GM21528 (cell line): ENCODE data around the gene SIM2.

Experiments
- ATAC-seq: cut with Tn5 transposase; IDR thresholded peaks from one replicate; pipeline ENCODE4 v1.9.1; 2021; ENCODE audit warnings: mild to moderate bottlenecking, moderate library complexity; ENCODE audit not compliant: unreplicated experiment, low FRiP score

The SIM2 gene

DNA sequence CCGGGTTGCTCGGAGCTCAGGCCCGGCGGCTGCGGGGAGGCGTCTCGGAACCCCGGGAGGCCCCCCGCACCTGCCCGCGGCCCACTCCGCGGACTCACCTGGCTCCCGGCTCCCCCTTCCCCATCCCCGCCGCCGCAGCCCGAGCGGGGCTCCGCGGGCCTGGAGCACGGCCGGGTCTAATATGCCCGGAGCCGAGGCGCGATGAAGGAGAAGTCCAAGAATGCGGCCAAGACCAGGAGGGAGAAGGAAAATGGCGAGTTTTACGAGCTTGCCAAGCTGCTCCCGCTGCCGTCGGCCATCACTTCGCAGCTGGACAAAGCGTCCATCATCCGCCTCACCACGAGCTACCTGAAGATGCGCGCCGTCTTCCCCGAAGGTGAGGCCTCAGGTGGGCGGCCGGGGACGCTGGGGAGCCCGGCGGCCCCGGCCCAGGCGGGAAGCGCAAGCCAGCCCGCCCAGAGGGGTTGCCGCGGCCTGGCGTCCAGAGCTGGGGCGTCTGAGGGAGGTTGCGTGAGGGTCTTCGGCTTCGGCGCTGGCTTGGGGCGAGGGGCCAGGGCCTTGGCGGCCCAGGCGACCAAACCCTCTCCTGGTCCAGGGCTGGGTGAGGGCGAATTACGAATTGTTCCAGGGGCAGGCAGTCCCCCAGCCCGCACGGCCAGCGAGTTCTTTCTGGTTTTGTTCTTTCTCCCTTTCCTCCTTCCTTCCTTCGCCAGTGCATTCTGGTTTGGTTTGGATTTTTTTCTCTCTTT is 805 bp downstream of the SIM2 start:
- ATAC-seq: no peak

GRCh38 chr21:36700295-36700970 is 1.5 kb downstream of the SIM2 start:
- no peak for ATAC-seq

GRCh38 chr21:36700971-36701755 is 2.2 kb downstream of the SIM2 start:
- no peak for ATAC-seq

DNA sequence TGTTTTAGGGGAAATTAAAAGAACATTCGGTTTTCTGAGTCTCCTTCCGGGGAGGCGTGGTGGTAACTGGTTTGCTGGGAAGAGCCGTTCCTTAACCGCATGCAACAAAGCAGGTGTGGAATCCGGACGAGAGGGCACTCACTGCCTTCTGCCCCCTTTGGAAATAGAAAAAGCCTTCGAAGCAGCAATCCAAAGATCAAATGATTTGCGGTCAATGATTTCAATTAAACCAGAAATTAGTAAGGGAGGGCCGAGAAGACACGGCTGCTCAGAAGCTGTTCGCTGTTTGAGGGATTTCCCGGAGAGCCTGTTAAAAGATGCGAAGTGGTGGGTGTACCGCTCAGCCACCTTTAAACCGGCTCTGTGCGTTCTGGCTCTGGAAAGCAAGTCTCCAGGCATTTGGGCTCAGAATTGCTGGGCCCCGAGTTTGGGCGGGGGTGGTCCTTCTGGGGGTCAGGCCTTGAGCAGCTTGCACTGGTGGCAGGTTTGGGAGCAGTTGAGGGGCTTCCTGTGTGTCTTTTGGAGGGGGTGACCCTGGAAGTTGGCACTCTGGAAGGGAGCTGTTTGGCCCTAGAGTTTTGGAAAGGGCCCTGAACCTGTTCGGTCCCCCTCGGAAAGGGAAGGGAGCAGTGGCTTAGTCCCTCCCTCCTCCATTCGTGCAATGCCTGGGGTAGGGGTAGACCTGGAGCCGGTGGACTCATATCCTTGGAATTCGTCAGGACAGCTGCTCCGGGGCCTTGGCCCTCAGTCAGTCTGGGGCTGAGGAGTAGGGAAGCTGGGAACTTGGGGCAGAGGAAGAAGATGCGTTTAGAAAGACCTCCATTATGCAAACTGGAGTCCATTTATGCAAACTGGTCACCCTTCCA is 3.1 kb downstream of the SIM2 start:
- ATAC-seq: no peak

DNA sequence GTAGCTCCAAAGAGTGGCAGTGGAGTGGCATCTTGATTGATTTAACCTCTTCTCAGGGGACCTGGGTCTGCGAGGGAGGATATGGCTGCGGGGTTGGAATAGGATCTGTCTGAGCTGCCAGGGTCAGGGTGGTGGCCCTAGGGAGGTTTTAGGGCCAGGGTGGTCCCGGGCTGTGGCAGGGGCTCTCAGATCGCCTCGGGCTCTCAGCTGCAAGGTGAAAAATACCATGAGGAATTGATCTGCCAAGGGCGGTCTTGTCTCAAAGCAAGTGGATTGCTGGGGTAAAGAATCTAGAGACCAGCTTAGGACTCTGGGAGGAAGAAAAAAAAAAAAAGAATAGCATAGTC is 3.7 kb downstream of the SIM2 start:
- ATAC-seq: no peak

DNA sequence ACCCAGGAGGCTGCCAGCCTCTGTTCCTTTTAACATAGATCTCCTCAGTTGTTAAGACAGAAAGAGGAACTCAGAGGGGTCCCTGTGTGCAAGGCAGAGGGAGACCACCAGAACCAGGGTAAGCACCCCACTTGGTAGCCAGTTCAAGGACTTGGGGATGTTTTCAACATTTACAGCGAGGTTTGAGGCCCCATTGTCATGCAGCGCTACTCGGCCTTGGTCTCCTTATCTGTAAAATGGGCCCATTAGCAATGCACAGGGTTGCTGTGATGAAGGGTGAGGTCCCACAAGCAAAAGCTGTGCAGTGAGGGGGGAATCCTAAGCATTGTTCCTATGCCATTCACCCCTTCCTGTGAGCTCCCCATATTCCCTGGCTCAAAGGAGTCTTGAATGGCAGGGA is 4.2 kb downstream of the SIM2 start:
- ATAC-seq: no peak

GRCh38 chr21:36703626-36704280 is 4.8 kb downstream of the SIM2 start:
- no peak for ATAC-seq

DNA sequence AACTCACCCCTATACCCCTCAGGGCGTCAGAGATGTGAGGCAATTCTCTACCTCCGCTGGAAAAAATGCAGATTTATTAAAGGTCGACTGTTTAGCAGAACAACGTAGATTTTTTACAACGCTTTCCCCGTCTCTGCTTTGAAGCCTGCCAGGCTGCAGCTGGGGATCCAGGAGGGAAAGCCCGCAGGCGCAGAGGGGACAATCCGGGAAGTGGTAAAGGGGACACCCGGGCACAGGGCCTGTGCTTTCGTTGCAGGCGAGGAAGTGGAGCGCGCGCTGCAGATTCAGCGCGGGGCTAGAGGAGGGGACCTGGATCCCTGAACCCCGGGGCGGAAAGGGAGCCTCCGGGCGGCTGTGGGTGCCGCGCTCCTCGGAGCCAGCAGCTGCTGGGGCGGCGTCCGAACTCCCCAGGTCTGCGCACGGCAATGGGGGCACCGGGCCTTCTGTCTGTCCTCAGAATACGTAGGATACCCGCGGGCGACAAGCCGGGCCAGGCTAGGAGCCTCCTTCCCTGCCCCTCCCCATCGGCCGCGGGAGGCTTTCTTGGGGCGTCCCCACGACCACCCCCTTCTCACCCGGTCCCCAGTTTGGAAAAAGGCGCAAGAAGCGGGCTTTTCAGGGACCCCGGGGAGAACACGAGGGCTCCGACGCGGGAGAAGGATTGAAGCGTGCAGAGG is 5.5 kb downstream of the SIM2 start:
- no peak for ATAC-seq

DNA sequence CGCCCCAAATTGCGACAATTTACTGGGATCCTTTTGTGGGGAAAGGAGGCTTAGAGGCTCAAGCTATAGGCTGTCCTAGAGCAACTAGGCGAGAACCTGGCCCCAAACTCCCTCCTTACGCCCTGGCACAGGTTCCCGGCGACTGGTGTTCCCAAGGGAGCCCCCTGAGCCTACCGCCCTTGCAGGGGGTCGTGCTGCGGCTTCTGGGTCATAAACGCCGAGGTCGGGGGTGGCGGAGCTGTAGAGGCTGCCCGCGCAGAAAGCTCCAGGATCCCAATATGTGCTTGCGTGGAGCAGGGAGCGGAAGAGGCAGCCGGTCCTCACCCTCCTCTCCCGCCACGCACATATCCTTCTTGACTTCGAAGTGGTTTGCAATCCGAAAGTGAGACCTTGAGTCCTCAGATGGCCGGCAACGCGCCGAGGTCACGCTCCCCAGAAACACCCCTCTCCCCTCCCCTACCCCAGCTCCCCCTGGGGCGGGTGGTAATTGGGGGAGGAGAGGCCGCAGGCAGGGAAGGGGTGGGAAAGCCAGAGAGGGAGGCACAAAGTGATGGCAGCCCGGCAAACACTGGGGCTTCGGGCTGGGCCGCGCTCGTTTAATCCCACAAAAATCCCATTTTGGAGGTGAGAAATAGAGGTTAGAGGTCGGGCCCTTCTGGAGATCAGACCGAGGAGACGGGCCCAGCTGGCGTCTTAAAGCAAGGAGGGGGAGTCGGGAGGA is 6.2 kb downstream of the SIM2 start:
- ATAC-seq: no peak

DNA sequence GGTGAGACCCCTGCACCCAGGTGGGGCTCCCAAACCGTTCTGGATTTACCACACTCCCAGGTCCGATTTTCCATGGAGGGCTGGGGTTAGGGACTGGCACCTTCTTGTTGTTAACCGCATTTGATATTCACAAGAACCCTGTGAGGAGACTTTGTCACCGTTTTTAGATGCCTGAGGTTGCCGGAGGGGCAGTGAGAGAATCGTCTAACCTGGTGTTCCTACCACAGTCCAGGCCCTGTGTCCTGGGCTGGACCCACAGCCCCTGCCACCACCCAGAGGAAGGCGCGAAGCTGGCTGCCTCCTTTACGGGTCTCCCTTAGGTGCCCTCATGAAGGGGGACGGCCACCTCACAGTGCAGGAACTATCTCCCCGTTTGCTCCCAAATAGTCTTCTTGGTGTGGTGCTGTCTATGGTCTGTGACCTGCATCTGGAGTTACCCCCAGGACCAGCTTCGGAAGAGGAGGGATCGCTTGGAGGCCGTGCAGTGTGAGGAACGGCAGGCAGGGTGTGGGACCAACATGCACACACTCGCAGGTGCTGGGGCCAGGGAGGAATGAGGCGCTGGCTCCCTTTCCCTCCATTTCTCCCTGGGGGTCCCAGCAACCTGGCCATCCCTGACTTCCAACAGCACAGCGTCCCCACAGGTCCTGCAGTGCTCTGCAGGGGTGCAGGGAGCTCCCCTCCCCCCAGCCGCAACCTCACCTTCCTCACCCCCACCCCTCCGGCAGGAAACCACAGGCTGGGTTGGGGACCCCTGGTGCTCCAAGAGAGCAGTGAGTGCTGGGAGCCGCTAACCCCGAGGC is 7.0 kb downstream of the SIM2 start:
- no peak for ATAC-seq

DNA sequence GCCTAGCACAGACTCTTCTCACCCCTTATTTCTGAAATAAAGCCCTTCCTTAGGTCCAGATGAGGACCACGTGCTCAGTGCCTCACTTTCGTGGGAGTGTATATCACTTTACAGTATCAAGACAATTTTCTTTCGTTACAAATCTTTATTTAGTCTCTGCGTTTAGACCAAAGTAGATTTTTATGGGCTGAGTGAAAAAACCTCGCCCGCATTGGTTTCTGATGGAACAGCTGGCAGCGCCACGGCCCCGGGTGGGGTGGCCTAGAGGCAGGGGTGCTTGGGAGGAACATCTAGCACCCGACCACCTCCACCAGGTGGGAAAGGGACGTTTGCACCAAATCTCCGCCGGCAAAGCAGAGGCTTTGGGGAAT is 7.6 kb downstream of the SIM2 start:
- no peak for ATAC-seq

DNA sequence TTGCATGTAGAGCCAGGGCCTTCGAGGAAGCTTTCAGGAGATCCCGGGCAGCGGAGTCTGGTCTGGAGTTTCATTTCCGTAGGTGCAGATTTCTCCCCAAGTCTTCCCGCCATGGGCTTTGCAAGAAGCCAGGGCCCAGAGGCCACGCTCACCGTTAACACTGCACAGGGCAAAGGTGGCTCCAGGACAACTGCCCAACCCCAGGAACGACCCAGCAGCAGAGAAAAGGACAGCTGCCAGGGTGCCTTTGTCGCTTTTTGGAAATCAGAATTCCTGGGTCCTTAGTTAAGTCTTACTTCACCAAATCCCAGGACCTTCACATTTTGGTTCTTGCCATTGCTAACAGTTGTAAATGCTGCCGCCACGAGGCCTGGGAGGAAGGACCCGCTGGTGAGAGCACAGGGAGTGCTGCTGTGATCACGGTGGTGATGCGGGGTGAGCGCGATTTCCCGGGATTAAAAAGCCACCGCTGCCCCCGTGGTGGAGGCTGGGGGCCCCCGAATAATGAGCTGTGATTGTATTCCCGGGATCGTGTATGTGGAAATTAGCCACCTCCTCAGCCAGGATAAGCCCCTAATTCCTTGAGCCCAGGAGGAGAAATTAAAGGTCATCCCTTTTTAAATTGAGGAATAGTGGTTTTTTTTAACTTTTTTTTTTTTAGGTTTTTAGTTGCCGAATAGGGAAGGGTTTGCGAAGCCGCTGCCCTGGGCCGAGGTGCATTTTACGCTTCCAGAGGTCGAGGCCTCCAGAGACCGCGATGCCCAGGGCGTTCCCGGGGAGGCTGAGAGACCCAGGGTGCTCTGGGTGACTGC is 8.2 kb downstream of the SIM2 start:
- ATAC-seq: no peak

DNA sequence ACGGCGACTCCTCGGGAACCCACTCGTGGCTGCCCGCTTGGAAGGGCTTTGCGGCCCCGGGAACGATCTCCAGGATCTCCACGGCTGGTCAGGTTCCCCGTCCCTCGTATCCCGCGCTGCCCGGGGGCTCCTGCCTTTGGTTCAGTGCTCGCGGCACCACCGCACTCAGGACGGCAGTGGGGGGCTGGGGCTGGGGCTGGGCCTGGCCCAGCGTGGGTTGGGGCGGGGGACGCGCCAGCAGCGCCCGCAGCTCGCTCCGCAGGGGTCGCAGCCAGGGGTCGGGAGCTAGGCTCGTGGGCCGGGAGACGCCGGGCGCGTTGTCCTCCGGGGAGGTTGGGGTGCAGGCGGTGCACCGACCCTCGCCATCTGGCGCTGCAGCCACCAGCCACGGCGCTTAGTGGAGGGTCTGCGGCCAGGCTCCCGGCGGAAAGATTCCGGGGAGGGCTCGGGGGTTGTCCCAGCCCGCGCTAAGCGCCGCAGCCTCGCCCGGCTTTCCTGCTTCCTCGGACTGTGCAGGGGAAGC is 8.9 kb downstream of the SIM2 start:
- ATAC-seq: no peak

- no peak for ATAC-seq
Measured at GRCh38 chr21:36708286-36709029, 9.5 kb downstream of the SIM2 start.

- no peak for ATAC-seq
Measured at GRCh38 chr21:36709030-36709867, 10.3 kb downstream of the SIM2 start.
